ENCODE data around the gene LRRC4C. TPM values are rescaled to one million over a fixed set of nuclear protein-coding genes. Genes with fewer than 3 reads are reported as not detected.

Gene LRRC4C
- total RNA-seq, 1 donor, result 0.27 TPM

GRCh38 chr11:40323241-40323640, 1136.2 kb downstream of the LRRC4C start:
- TF ChIP-seq CTCF (IDR thresholded peaks at IDR 0.05; ENCODE audit: insufficient read depth, low read length), result no peak
- H3K4me3 ChIP-seq (ENCODE audit: low read depth, low read length), result no peak overlapping the region
- no peak for DNase-seq (ENCODE audit: low read depth)

- TF ChIP-seq CTCF (IDR thresholded peaks at IDR 0.05; ENCODE audit: insufficient read depth, low read length), result no peak
- DNase-seq (ENCODE audit: low read depth), result no peak
- no peak overlapping the region for H3K4me3 ChIP-seq (ENCODE audit: low read depth, low read length)
Observed at GRCh38 chr11:40321537-40321936, 1137.9 kb downstream of the LRRC4C start.

DNA sequence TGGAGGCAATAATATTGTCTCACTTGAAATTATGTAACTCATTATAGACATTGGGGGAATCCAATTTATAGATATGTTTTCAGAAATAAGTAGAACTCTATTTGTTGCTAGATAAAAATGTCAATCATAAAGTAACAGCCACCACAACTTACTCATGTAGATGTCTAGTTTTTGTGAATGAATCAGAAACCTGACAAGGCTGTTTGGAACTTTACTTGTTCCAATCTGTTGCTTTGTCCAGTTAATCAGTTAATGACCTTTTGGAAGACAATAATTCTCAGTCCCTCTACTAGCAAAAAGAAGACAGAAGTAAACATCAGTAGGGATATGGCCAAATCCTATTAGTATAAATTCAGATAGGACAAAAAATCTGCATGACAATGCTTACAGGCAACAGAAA, 1143.3 kb downstream of the LRRC4C start:
- no peak for TF ChIP-seq CTCF (IDR thresholded peaks at IDR 0.05; ENCODE audit: insufficient read depth, low read length)
- DNase-seq (ENCODE audit: low read depth), result no peak
- H3K4me3 ChIP-seq (ENCODE audit: low read depth, low read length), result no peak overlapping the region

DNA sequence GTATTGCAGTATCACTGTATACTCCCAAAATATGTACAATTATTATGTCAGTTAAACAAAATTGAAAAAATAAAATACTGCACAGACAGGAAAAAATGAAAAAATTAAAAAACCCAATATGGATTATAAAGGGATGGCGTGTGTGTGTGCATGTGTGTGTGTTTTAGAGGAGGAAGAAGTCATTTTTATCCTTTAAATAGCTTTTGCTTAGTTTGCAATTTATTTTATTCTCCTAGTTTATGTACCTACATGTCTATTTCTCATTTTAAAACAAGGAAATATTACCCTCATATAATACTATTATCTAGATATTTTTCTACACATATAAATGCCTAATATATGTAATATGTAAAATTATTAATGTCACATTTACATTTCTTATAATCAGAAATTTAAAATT, 1144.3 kb downstream of the LRRC4C start:
- DNase-seq (ENCODE audit: low read depth), result no peak
- no peak for TF ChIP-seq CTCF (IDR thresholded peaks at IDR 0.05; ENCODE audit: insufficient read depth, low read length)
- no peak overlapping the region for H3K4me3 ChIP-seq (ENCODE audit: low read depth, low read length)

- no peak overlapping the region for H3K4me3 ChIP-seq (ENCODE audit: low read depth, low read length)
- TF ChIP-seq CTCF (IDR thresholded peaks at IDR 0.05; ENCODE audit: insufficient read depth, low read length), result no peak
- DNase-seq (ENCODE audit: low read depth), result no peak
Observed at GRCh38 chr11:40314327-40314726, 1145.1 kb downstream of the LRRC4C start.

DNA sequence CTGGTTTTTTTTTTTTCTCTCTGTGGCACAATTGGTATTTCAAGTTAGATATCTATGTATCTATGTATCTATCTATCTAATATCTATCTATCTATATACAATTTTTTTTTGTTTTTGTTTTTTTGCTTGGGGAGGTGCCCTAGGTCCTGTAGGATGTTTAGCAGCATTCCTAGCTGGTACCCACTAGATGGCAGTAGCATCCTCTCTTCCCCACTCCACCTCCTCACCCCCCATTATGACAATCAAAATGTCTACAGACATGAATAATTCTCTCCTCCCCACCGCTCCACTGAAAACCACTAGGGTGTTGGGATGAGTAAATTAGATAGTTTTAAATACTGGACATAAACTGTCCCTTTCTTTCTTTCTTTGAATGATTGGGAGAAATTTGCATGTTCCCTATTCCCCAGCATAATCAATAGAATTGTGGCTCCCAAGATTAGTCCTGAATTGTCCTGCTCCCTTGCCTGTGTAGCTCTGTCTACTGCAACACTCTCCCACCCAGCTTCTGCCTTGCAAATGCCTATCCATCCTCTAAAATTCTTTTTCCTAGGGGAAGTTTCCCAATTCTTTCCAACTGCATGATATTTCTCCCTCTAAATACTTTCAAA, 1152.4 kb downstream of the LRRC4C start:
- H3K4me3 ChIP-seq (ENCODE audit: low read depth, low read length), result no peak overlapping the region
- DNase-seq (ENCODE audit: low read depth), result peak; percentile 62
- peak; percentile 80 for TF ChIP-seq CTCF (IDR thresholded peaks at IDR 0.05; ENCODE audit: insufficient read depth, low read length)

GRCh38 chr11:40302669-40303068, 1156.8 kb downstream of the LRRC4C start:
- peak; percentile 83 for DNase-seq (ENCODE audit: low read depth)
- H3K4me3 ChIP-seq (ENCODE audit: low read depth, low read length), result no peak overlapping the region
- TF ChIP-seq CTCF (IDR thresholded peaks at IDR 0.05; ENCODE audit: insufficient read depth, low read length), result no peak
